Measurements from ENCODE around the gene ARHGAP22.

Gene ARHGAP22

GRCh38 chr10:48398261-48398660 is 206.6 kb downstream of the ARHGAP22 start:
- no peak for DNase-seq (ENCODE audit: low spot score)

Small RNA genes lying within 50 kb of the gene (small RNA-seq; reads per million reads assigned to genes)
- gene AC016397.1, result 0 reads per million in 2 experiments

Measured in SK-N-DZ (cell line).